Dendritic cell treated with granulocyte-macrophage colony-stimulating factor and Interleukin-4, amounts not matched to agents 40 ng/mL and 50 ng/mL, for 4 days (primary cell): Measurements from ENCODE around the gene DNALI1.
"Not testable (repeated sequence)": the region's sequence is repeated elsewhere in the genome, so short reads cannot be mapped to it uniquely, and the experiment has no call there.

Experiments
- H3K27ac Mint-ChIP-seq: one replicate; pipeline ENCODE4 v1.8.0; 2022; ENCODE audit warnings: mild to moderate bottlenecking, mixed read lengths
- H3K27me3 Mint-ChIP-seq: one replicate; pipeline ENCODE4 v1.8.0; 2022; ENCODE audit warnings: mild to moderate bottlenecking, mixed read lengths
- H3K36me3 Mint-ChIP-seq: one replicate; pipeline ENCODE4 v1.8.0; 2022; ENCODE audit warnings: low read depth, mixed read lengths
- H3K4me1 Mint-ChIP-seq: one replicate; pipeline ENCODE4 v1.8.0; 2022; ENCODE audit warnings: low read depth, mixed read lengths
- H3K4me3 Mint-ChIP-seq: one replicate; pipeline ENCODE4 v1.8.0; 2022; ENCODE audit warnings: mild to moderate bottlenecking, moderate library complexity, mixed read lengths
- H3K9me3 Mint-ChIP-seq: one replicate; pipeline ENCODE4 v1.8.0; 2022; ENCODE audit warnings: mixed read lengths
- intact Hi-C: fragments of 100-400 bp; cut with micrococcal nuclease; formaldehyde crosslinking; loops from one replicate; pipeline ENCODE4 v1.15.0; 2022

The DNALI1 gene

DNA sequence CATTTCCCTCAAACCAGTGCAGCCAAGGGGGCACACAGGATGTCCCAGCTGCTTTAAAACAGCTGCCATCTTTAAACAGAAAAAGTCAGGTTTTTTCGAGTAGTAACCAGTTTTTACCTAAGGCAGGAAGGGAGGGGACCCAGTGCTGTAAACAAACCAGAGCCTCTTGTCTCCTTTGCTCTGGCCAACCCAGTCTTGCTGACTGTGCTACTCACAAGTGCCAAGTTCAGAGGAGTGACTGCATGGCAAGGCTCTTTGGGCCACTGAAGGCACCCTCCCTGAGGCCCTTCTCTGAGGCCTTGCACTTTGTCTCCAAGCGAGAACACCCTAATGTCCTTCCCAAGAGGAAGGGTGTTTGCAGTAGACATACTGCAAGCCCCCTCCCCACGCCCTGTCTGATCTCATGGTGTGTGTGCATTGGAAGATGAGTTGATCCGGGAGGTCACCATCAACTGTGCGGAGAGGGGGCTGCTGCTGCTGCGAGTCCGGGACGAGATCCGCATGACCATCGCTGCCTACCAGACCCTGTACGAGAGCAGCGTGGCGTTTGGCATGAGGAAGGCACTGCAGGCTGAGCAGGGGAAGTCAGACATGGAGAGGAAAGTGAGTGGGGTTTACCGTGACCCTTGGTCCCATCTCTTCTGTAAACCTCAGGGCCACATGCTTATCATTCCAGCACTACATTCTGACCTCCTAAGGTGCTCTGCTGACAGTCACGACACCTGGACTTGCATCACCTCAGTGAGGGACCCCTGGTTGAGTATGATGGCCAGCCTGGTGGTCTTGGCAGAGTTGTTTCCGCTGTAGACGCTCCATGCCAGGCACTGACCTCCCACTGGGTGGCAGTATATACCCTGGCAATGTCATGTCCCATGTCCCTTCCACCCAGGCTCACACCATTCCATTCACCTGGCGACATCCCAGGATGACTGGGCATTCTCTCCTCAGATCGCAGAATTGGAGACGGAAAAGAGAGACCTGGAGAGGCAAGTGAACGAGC lies 4.7 kb downstream of the DNALI1 start:
- H3K4me1 Mint-ChIP-seq = peaks cover 4% of the 10 kb centered on the region
- H3K4me3 Mint-ChIP-seq = no peak overlapping the region
- H3K36me3 Mint-ChIP-seq = peaks cover 37% of the 10 kb centered on the region
- intact Hi-C loops = no loop called here
- H3K27me3 Mint-ChIP-seq = no peaks in the 10 kb centered on the region
- H3K9me3 Mint-ChIP-seq = no peaks in the 10 kb centered on the region
- H3K27ac Mint-ChIP-seq = no peak overlapping the region

DNA sequence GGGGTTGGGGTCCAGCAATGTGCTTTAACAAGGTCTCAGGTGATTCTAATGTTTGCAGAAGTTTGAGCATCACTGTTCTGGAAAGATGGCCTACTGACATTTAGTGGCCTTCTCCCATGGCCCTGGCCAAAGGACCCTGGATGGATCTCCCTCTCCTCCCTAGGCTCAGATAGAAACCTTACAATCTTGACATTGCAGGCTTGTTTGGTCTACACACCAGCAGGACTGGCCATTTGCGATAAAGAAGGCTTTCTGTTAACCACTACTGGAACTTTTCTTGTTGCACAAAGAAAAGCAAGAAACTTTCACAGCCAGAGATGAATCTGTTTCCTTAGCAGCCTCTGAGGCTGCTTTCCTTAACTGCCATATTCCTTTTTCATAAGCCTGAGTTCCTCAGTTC lies 6.2 kb downstream of the DNALI1 start:
- Mint-ChIP-seq H3K4me1 (no peaks in the 10 kb centered on the region), H3K4me3 (no peak overlapping the region), H3K36me3 (peaks cover 52% of the 10 kb centered on the region), H3K27ac (no peak overlapping the region), H3K9me3 (no peaks in the 10 kb centered on the region), H3K27me3 (no peaks in the 10 kb centered on the region)
- intact Hi-C loops = no loop called here

GRCh38 chr1:37564892-37565291 lies 8.2 kb downstream of the DNALI1 start:
- Mint-ChIP-seq H3K27me3 (no peaks in the 10 kb centered on the region), H3K27ac (no peak overlapping the region), H3K9me3 (no peaks in the 10 kb centered on the region), H3K36me3 (peaks cover 71% of the 10 kb centered on the region), H3K4me1 (no peaks in the 10 kb centered on the region), H3K4me3 (no peak overlapping the region)
- intact Hi-C loops = no loop called here

DNA sequence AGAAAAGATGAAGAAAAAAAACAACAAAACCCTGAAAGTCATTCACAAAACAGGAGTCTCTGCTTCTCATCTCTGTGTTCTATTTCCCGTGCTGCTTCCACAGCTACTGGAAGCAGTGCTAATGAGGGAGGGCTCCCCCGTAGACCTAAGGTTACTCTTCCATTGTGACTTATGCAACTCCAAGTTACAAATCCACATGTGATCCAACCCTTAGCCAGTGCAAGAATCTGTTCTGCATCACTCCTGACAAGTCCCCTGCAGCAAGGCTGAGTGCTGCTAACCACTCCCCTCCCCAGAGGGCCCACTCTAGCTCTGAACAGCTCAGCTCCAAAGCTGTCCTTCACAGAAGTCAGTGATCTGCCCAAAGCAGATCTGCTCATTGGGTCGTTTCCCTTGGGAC lies 10.3 kb downstream of the DNALI1 start:
- Mint-ChIP-seq H3K36me3 (peaks cover 88% of the 10 kb centered on the region), H3K4me1 (no peaks in the 10 kb centered on the region), H3K27me3 (no peaks in the 10 kb centered on the region), H3K27ac (no peak overlapping the region), H3K4me3 (no peak overlapping the region), H3K9me3 (no peaks in the 10 kb centered on the region)
- intact Hi-C loops = no loop called here

- Mint-ChIP-seq H3K36me3 (peaks cover 100% of the 10 kb centered on the region), H3K4me1 (no peaks in the 10 kb centered on the region), H3K27ac (no peak overlapping the region), H3K9me3 (no peaks in the 10 kb centered on the region), H3K27me3 (no peaks in the 10 kb centered on the region), H3K4me3 (no peak overlapping the region)
- intact Hi-C loops = no loop called here
Observed at GRCh38 chr1:37570528-37571334, 14.0 kb downstream of the DNALI1 start.

GRCh38 chr1:37574834-37575480 lies 18.2 kb downstream of the DNALI1 start:
- H3K27me3 Mint-ChIP-seq = no peaks in the 10 kb centered on the region
- H3K9me3 Mint-ChIP-seq = no peaks in the 10 kb centered on the region
- H3K27ac Mint-ChIP-seq = peak overlapping the region; percentile 30
- H3K4me1 Mint-ChIP-seq = no peaks in the 10 kb centered on the region
- H3K36me3 Mint-ChIP-seq = peaks cover 100% of the 10 kb centered on the region
- intact Hi-C loops = no loop called here
- H3K4me3 Mint-ChIP-seq = no peak overlapping the region

DNA sequence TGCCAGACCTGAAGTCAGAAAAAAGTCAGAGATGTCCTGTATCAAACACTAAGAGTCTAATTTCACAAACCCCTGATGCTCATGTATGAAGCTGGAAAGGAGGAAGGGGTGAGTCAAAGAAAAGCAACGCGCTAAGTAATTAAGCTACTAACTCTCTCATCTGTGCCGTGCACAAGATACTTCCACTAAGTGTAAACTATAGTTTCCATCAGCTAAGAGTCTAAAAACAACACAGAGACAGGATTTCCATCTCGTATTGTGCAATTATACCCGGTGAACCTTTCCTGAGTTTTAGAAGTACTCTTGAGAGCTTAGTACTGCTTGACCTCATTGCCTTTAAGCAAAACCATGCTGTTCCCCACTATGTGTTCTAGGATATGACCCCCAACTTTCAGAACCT lies 19.0 kb downstream of the DNALI1 start:
- Mint-ChIP-seq H3K36me3 (peaks cover 100% of the 10 kb centered on the region), H3K27ac (no peak overlapping the region), H3K4me3 (no peak overlapping the region), H3K9me3 (no peaks in the 10 kb centered on the region), H3K4me1 (no peaks in the 10 kb centered on the region), H3K27me3 (no peaks in the 10 kb centered on the region)
- intact Hi-C loops = no loop called here

DNA sequence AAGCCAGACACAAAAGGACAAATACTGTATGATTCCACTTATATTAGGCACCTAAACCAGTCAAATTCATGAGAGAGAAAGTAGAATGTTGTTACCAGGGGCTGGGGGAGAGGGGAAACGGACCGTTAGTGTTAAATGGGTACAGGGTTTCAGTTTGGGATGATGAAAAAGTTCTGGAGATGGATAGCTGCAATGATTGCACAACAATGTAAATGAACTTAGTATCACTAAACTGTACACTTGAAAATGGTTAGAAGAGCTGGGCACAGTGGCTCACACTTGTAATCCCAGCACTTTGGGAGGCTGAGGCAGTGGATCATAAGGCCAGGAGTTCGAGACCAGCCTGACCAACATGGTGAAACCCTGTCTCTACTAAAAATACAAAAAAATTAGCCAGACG lies 27.8 kb downstream of the DNALI1 start:
- H3K4me1 Mint-ChIP-seq, H3K27me3 Mint-ChIP-seq, H3K27ac Mint-ChIP-seq, H3K4me3 Mint-ChIP-seq, H3K9me3 Mint-ChIP-seq: not testable (repeated sequence)
- intact Hi-C loops = loop anchor here (10.0 kb wide), 1 partner anchor 400 kb away; no protein-coding TSS in a partner anchor
- peaks cover 91% of the 10 kb centered on the region for H3K36me3 Mint-ChIP-seq

DNA sequence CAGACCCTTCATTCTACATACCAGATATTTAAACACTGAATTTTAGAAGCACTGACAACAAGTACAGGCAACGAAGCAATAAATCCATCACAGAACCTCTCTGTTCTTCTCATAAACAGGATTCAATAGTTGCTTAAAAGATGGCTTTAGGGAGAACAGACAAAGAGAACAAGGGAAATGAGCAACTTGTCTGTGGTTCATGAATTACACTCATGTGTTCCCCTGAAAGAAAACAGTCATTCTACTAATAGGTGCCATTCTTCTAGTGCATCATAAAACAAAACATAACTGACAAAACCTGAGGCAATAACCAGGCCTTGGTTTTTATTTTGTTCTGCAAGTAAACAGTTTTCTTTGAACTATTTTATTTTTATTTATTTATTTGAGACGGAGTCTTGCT lies 32.2 kb downstream of the DNALI1 start:
- H3K9me3 Mint-ChIP-seq = no peaks in the 10 kb centered on the region
- intact Hi-C loops = loop anchor here (10.0 kb wide), 1 partner anchor 396 kb away; no protein-coding TSS in a partner anchor
- no peak overlapping the region for H3K4me3 Mint-ChIP-seq
- peaks cover 89% of the 10 kb centered on the region for H3K36me3 Mint-ChIP-seq
- H3K4me1 Mint-ChIP-seq = no peaks in the 10 kb centered on the region
- H3K27ac Mint-ChIP-seq = no peak overlapping the region
- H3K27me3 Mint-ChIP-seq = no peaks in the 10 kb centered on the region

- intact Hi-C loops = loop anchor here (10.0 kb wide), 1 partner anchor 119 kb away; the partner anchor contains the start of gene ZC3H12A
- no peak overlapping the region for H3K27ac Mint-ChIP-seq
Observed at GRCh38 chr1:37593726-37594125, 37.0 kb downstream of the DNALI1 start.

GRCh38 chr1:37595440-37596181 lies 38.9 kb downstream of the DNALI1 start, which contains the start of gene GNL2:
Gene GNL2, minus strand, starts transcription at chr1:37595937. Its CDS starts 115 bp downstream, at chr1:37595822.
- intact Hi-C loops = loop anchor here (5.0 to 10.0 kb wide), 3 partner anchors 121 to 267 kb away; partner anchors contain the start of genes C1orf122, YRDC and ZC3H12A
- Mint-ChIP-seq H3K4me1 (peaks cover 5% of the 10 kb centered on the region), H3K27me3 (peaks cover 4% of the 10 kb centered on the region), H3K4me3 (peak within 1 kb of the TSS; percentile 98), H3K36me3 (peaks cover 38% of the 10 kb centered on the region), H3K27ac (peak within 1 kb of the TSS; percentile 95), H3K9me3 (no peaks in the 10 kb centered on the region)

More at GRCh38 chr1:37593726-37594125, 37.0 kb downstream of the DNALI1 start:
- peaks cover 4% of the 10 kb centered on the region for H3K27me3 Mint-ChIP-seq
- H3K36me3 Mint-ChIP-seq = peaks cover 53% of the 10 kb centered on the region
- no peak overlapping the region for H3K4me3 Mint-ChIP-seq
- peaks cover 5% of the 10 kb centered on the region for H3K4me1 Mint-ChIP-seq
- H3K9me3 Mint-ChIP-seq = no peaks in the 10 kb centered on the region

GRCh38 chr1:37596182-37596667 lies 39.5 kb downstream of the DNALI1 start:
- H3K9me3 Mint-ChIP-seq = no peaks in the 10 kb centered on the region
- H3K36me3 Mint-ChIP-seq = peaks cover 33% of the 10 kb centered on the region
- peak overlapping the region; percentile 95 for H3K27ac Mint-ChIP-seq
- H3K4me3 Mint-ChIP-seq = peak overlapping the region; percentile 98
- H3K27me3 Mint-ChIP-seq = peaks cover 4% of the 10 kb centered on the region
- intact Hi-C loops = loop anchor here (5.0 to 10.0 kb wide), 3 partner anchors 121 to 266 kb away; partner anchors contain the start of genes C1orf122, YRDC and ZC3H12A
- peaks cover 5% of the 10 kb centered on the region for H3K4me1 Mint-ChIP-seq
